GM12872 (cell line): Measurements from ENCODE around the gene RYR3.

Experiments
- TF ChIP-seq, protein P1 (sequence below): IDR thresholded peaks from 3 replicates; pipeline ENCODE4 v1.5.1; 2011; ENCODE audit warnings: low read depth, mild to moderate bottlenecking, low read length, moderate library complexity; ENCODE audit not compliant: insufficient read depth

Gene RYR3

GRCh38 chr15:33785366-33785765, 474.6 kb downstream of the RYR3 start:
- TF ChIP-seq, protein P1, sequence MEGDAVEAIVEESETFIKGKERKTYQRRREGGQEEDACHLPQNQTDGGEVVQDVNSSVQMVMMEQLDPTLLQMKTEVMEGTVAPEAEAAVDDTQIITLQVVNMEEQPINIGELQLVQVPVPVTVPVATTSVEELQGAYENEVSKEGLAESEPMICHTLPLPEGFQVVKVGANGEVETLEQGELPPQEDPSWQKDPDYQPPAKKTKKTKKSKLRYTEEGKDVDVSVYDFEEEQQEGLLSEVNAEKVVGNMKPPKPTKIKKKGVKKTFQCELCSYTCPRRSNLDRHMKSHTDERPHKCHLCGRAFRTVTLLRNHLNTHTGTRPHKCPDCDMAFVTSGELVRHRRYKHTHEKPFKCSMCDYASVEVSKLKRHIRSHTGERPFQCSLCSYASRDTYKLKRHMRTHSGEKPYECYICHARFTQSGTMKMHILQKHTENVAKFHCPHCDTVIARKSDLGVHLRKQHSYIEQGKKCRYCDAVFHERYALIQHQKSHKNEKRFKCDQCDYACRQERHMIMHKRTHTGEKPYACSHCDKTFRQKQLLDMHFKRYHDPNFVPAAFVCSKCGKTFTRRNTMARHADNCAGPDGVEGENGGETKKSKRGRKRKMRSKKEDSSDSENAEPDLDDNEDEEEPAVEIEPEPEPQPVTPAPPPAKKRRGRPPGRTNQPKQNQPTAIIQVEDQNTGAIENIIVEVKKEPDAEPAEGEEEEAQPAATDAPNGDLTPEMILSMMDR, result no peak

DNA sequence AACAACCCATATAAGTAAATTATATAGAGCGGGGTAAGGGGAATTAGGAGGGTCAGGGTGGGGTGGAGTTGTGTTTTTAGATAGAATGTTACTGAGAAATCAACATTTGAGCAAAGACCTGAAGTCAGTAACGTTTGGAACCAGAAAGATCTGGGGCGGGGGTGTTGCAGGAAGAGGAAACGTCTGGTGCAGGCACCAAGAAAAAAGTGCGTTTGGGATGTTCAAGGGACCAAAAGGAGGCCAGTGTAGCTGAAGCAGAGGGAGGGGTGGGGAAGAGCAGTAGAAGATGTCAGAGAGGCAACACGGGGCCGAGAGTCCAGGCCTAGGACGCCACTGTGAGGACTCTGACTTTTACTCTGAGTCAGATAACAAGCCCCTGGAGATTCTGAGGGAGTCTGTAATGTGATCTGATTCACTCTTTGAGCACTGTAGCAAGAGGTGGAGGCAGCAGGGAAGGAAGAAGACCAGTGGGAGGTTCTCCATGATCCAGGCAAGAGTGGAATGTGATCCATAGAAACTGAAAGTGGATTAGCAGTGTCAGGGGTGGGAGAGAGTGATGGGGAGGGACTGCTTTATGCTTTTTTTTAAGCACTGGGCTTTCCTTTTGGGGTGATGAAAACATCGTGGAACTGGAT, 478.3 kb downstream of the RYR3 start:
- TF ChIP-seq, protein P1, result no peak

DNA sequence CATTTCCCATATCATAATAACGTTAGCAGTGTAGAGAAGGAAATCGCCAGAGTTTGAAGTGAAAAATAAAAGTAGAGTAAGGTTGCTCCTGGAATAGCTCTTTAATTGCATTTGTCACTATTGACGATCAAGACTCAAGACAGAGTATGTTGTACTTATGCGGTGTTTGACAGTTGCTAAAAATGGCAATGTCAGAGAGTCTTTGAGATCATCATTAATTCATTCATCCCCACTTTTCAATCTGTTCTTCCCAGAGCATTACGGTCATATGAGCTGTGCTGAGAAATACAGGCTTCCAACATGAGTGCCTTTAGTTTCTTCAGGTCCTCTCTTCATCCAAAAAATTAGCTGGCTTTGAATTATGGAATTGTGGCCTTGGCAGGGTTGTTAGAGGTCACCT, 483.7 kb downstream of the RYR3 start:
- TF ChIP-seq, protein P1, result no peak

DNA sequence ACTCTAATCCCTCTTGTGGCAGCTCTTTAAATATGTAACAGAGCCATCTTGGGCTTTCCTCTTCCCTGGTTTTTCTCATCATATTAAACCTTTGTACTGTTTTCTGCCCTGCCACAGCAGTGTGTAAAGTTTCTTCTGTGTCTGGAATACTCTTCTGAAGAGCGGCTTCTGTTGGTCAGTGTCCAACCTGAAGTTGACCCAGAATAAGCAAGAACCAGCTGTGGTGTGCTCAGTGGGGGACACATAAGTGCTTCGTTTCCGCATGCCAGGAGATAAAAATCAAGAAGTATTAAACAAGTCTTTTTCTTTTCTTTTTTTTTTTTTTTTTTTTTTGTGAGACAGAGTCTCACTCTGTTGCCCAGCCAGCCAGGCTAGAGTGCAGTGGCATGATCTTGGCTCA, 484.3 kb downstream of the RYR3 start:
- TF ChIP-seq, protein P1, result no peak

- TF ChIP-seq, protein P1, result no peak
Measured at GRCh38 chr15:33797651-33798050, 486.9 kb downstream of the RYR3 start.

GRCh38 chr15:33801954-33802353, 491.2 kb downstream of the RYR3 start:
- TF ChIP-seq, protein P1, result no peak

DNA sequence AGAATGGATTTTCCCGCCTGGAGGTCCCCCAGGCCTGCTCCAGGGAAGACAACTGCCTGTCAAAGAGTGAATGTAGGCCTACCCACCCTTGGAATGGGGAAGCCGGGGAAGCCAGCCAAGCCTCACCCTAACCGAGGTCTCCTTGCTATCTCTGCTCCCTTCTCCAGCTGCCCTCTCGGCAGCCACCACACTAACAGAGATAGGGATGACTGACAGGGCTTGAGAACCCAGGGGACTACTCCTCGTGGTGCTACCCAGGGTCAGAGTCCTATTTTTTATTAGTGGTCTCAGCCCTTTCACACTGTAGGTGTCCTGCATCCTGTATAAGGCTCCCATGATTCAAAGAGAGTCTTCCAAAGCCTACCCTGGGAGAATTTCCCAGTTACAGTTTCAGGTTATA, 496.9 kb downstream of the RYR3 start:
- TF ChIP-seq, protein P1, result no peak
